ENCODE data around the gene GHR. TPM values are rescaled to one million over a fixed set of nuclear protein-coding genes. Genes with fewer than 3 reads are reported as not detected.

The GHR gene
- total and polyA plus RNA-seq, 2 of the 8 experiments (the other 6 are each of a cell fraction or from before 2014, with no cell fraction given), result 0.15 to 0.19 TPM

DNA sequence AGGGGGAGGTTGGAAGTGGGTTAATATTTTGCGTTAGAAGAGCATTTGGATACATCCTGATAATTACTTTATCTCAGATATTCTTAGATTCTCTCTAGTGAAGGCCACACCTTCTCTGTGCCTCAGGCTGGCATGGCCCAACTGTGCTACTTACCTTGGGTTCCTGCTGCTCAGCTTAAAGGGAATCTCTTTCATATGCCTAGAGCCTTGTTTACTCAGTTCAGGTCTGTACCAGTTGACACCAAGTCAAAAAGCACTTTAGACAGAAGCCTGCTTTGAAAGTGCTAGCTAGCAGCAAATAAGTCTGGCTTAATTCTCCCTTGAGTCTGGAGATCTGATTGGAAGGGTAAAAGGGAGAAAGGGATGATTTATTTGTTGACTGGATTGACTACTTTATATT, 74.8 kb downstream of the GHR start:
- Histone ChIP-seq H3K27ac (ENCODE audit: low read depth, low read length) (no peak overlapping the region), H3K23me2 (ENCODE audit: low read depth, low read length) (no peaks in the 10 kb centered on the region), H3K14ac (ENCODE audit: insufficient read length) (no peak overlapping the region), H3K23ac (ENCODE audit: insufficient read length) (no peak overlapping the region), H2BK15ac (ENCODE audit: low read length) (no peak overlapping the region), H3K4me3 (ENCODE audit: extremely low read depth in 1 of 4, insufficient read depth in 2 of 4, low read depth in 3 of 4, low read length in 4 of 4) (0 out of 8 replicates have a peak overlapping the region, but pooled peaks of 1 of the 4 experiments have one; percentile 3), H2AK5ac (ENCODE audit: low read depth, low read length) (no peak overlapping the region), H3K36me3 (ENCODE audit: control insufficient read depth in 2 of 4, insufficient read depth in 4 of 4, low read length in 3 of 4) (no peaks in the 10 kb centered on the region), H4K20me1 (replicated peaks in 1 of 2; ENCODE audit: control insufficient read depth in 1 of 2, insufficient read depth in 2 of 2, low read length in 2 of 2) (no peaks in the 10 kb centered on the region), H3K18ac (ENCODE audit: extremely low read depth, low read length) (no peak overlapping the region), H3K9ac (replicated peaks in 1 of 4; ENCODE audit: extremely low read depth in 1 of 4, low read depth in 3 of 4, low read length in 3 of 4) (no peak overlapping the region), H3K79me2 (ENCODE audit: control insufficient read depth in 1 of 2, insufficient read depth in 2 of 2, low read length in 2 of 2) (no peaks in the 10 kb centered on the region), H4K91ac (replicated peaks; ENCODE audit: insufficient read length, low read length) (no peak overlapping the region), H4K5ac (ENCODE audit: insufficient read length, low read depth, low read length) (no peak overlapping the region), H2BK20ac (ENCODE audit: low read length) (no peak overlapping the region), H2BK12ac (ENCODE audit: low read depth, low read length) (no peak overlapping the region), H3K27me3 (replicated peaks in 1 of 4; ENCODE audit: control insufficient read depth in 3 of 4, extremely low read depth in 1 of 4, insufficient read depth in 3 of 4, low read length in 3 of 4) (no peaks in the 10 kb centered on the region), H2BK5ac (ENCODE audit: low read depth, low read length) (no peak overlapping the region), H3K4ac (replicated peaks; ENCODE audit: insufficient read length, low read depth, low read length) (no peak overlapping the region), H3K4me2 (ENCODE audit: insufficient read depth in 1 of 2, low read depth in 2 of 2, low read length in 2 of 2) (peak overlapping the region in 1 of 2 experiments; percentile 26; a peak in 2 of 4 replicates), H4K8ac (ENCODE audit: extremely low read depth, insufficient read depth, low read length) (no peak overlapping the region), H2BK120ac (replicated peaks; ENCODE audit: low read depth, low read length) (no peak overlapping the region), H3K79me1 (ENCODE audit: low read depth, low read length) (no peaks in the 10 kb centered on the region), H3K56ac (replicated peaks; ENCODE audit: insufficient read length, low read depth, low read length) (no peak overlapping the region), H2AFZ (ENCODE audit: low read length) (no peak overlapping the region), H3K4me1 (replicated peaks in 1 of 4; ENCODE audit: control insufficient read depth in 3 of 4, insufficient read depth in 4 of 4, low read length in 3 of 4) (peaks cover 0 to 6% (median 2%) of the 10 kb centered on the region in 4 experiments; a peak in 4 of 7 replicates), H3K9me3 (ENCODE audit: insufficient read depth in 2 of 2, low read depth in 1 of 2, low read length in 1 of 2) (no peaks in the 10 kb centered on the region)
- CTCF ChIA-PET (ENCODE audit: partially characterized antibody), result interaction anchor here (3.4 kb wide), 1 partner anchor 17 kb away, joined by 14 read pairs; no protein-coding TSS in a partner anchor
- DNase-seq (ENCODE audit: low read depth in 1 of 2, low spot score in 2 of 2), result no peak
- FAIRE-seq, result no peak
- POLR2A ChIA-PET (ENCODE audit: partially characterized antibody), result no interaction called here
- 84% methylated on average over 1 of the region's 1 CpG; no CpG with 5 or more reads in 1 of the 2 experiments for WGBS, 2 experiments (ENCODE audit: extremely low coverage in 1 of 2, insufficient coverage in 1 of 2, insufficient read length in 1 of 2, insufficient replicate concordance in 2 of 2, low coverage in 1 of 2, low lambda C conversion rate in 2 of 2, missing lambda C conversion rate in 1 of 2)
- no peak for TF ChIP-seq EP300 (IDR thresholded peaks at IDR 0.05; ENCODE audit: borderline replicate concordance in 1 of 2, low read depth in 2 of 2, low read length in 2 of 2)
- no peak for TF ChIP-seq CBX5 (IDR thresholded peaks at IDR 0.05; ENCODE audit: low read depth, low read length)
- no peak for TF ChIP-seq SP2 (IDR thresholded peaks at IDR 0.05; ENCODE audit: low read length)
- TF ChIP-seq RNF2 (IDR thresholded peaks at IDR 0.05; ENCODE audit: borderline replicate concordance, low read depth, low read length, missing control alignments, poor library complexity, severe bottlenecking), result no peak
- TF ChIP-seq EZH2 (IDR thresholded peaks at IDR 0.05; ENCODE audit: low read depth, low read length, severe bottlenecking), result no peak
- no peak for TF ChIP-seq E2F6 (IDR thresholded peaks at IDR 0.05)
- no peak for TF ChIP-seq TAF7 (optimal IDR thresholded peaks at IDR 0.05; ENCODE audit: borderline replicate concordance, low read depth, low read length)
- TF ChIP-seq, protein P1, sequence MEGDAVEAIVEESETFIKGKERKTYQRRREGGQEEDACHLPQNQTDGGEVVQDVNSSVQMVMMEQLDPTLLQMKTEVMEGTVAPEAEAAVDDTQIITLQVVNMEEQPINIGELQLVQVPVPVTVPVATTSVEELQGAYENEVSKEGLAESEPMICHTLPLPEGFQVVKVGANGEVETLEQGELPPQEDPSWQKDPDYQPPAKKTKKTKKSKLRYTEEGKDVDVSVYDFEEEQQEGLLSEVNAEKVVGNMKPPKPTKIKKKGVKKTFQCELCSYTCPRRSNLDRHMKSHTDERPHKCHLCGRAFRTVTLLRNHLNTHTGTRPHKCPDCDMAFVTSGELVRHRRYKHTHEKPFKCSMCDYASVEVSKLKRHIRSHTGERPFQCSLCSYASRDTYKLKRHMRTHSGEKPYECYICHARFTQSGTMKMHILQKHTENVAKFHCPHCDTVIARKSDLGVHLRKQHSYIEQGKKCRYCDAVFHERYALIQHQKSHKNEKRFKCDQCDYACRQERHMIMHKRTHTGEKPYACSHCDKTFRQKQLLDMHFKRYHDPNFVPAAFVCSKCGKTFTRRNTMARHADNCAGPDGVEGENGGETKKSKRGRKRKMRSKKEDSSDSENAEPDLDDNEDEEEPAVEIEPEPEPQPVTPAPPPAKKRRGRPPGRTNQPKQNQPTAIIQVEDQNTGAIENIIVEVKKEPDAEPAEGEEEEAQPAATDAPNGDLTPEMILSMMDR (IDR thresholded peaks at IDR 0.05; ENCODE audit: control extremely low read depth in 1 of 3, insufficient read depth in 1 of 3, low read depth in 1 of 3, low read length in 3 of 3), result no peak
- TF ChIP-seq HDAC2 (IDR thresholded peaks at IDR 0.05; ENCODE audit: borderline replicate concordance in 1 of 2, low read depth in 2 of 2, low read length in 2 of 2), result no peak

Data from H1 (cell line).